Stimulated activated CD8-positive, alpha-beta memory T cell treated with anti-CD3 and anti-CD28 coated beads, Interleukin-15, amount 100 ng/mL, for 48 hours (primary cell): Measurements from ENCODE around the gene TNS4.
"Not testable (repeated sequence)": the region's sequence is repeated elsewhere in the genome, so short reads cannot be mapped to it uniquely, and the experiment has no call there.

Experiments
- DNase-seq, 2 donors: peaks; one replicate each; pipeline ENCODE4 v3.0.0-alpha.2; 2020; ENCODE audit warnings: low read depth in 2 of 2

TNS4 gene

GRCh38 chr17:40501499-40501911, at the start of gene TNS4:
Gene TNS4, minus strand, starts transcription at chr17:40501623. Its CDS starts 5,198 bp downstream, at chr17:40496425.
- no peak for DNase-seq

- no peak for DNase-seq
Measured at GRCh38 chr17:40550608-40551007, 49.2 kb upstream of the TNS4 start.

- DNase-seq = no peak
Measured at GRCh38 chr17:40548982-40549685, 47.7 kb upstream of the TNS4 start.

GRCh38 chr17:40548491-40548981, 47.1 kb upstream of the TNS4 start:
- no peak for DNase-seq

GRCh38 chr17:40547785-40548478, 46.5 kb upstream of the TNS4 start:
- DNase-seq = no peak

GRCh38 chr17:40547079-40547784, 45.8 kb upstream of the TNS4 start:
- DNase-seq = peak; percentile 63 to 66

GRCh38 chr17:40546497-40546896, 45.1 kb upstream of the TNS4 start:
- not testable (repeated sequence) for DNase-seq

GRCh38 chr17:40545660-40546059, 44.2 kb upstream of the TNS4 start:
- DNase-seq = no peak

GRCh38 chr17:40542558-40543411, 41.4 kb upstream of the TNS4 start:
- DNase-seq = peak; percentile 76

- no peak for DNase-seq
Measured at GRCh38 chr17:40541873-40542557, 40.6 kb upstream of the TNS4 start.

GRCh38 chr17:40541060-40541872, 39.8 kb upstream of the TNS4 start:
- peak; percentile 76 for DNase-seq

GRCh38 chr17:40540448-40540847, 39.0 kb upstream of the TNS4 start:
- DNase-seq = peak; percentile 69 to 79

GRCh38 chr17:40539711-40540411, 38.4 kb upstream of the TNS4 start:
- no peak for DNase-seq

GRCh38 chr17:40538936-40539705, 37.7 kb upstream of the TNS4 start:
- DNase-seq = no peak

- no peak for DNase-seq
Measured at GRCh38 chr17:40538019-40538935, 36.9 kb upstream of the TNS4 start.

GRCh38 chr17:40536295-40537171, 35.1 kb upstream of the TNS4 start:
- no peak for DNase-seq

GRCh38 chr17:40535924-40536294, 34.5 kb upstream of the TNS4 start:
- DNase-seq = no peak
